Stimulated activated CD8-positive, alpha-beta memory T cell treated with anti-CD3 and anti-CD28 coated beads, Interleukin-4, amount 100 ng/mL, for 48 hours (primary cell): ENCODE data around the gene ADAD1.
A peak's percentile ranks its signal among the peaks of the same experiment; 100 is the strongest.

Experiments
- DNase-seq: peaks from one replicate; pipeline ENCODE4 v3.0.0-alpha.2; 2020

Gene ADAD1

DNA sequence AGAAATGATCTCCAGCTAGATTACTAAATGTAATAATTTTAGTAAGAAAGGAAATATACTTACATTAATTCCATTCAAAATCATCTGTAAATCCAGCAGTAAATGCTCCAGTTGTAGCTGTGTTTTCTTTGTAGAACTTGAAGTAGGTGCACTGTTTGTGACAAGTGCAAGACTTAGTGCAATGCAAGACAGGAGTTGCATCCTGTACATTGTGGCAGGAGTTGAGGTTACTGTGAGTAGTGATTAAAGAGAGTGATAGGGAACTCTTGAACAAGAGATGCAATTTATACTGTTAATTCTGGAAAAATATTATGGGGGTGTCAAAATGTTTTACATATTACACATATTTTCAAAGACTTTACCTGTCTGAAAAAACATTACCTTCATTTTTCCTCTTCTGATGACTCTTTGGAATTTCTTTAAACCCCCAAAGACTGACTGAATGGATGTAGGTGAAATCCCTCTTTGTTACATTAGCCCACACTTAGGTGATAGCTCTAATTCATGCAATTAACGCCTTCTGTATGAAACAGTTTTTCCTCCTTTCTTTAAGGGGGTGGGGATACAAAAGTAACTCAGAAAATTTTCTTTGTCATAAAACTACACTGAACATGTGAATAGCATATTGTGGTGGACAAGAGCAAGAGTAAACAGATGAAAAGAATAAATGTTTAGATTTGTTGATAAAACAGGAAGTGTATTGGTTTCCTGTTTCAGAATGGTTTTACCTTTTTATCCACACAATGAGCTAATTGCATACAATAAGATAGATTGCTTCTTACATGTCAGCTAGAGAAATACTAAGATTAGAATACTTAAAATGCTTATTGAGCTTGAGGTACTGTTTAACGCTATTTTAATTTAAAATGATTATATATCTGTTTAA is 77.7 kb downstream of the ADAD1 start, which contains the start of gene IL2:
Gene IL2 (minus strand): TSS at position 495 of the 886 bp plus-strand sequence. CDS start 285 bp downstream, at position 210.
- DNase-seq, result no peak

DNA sequence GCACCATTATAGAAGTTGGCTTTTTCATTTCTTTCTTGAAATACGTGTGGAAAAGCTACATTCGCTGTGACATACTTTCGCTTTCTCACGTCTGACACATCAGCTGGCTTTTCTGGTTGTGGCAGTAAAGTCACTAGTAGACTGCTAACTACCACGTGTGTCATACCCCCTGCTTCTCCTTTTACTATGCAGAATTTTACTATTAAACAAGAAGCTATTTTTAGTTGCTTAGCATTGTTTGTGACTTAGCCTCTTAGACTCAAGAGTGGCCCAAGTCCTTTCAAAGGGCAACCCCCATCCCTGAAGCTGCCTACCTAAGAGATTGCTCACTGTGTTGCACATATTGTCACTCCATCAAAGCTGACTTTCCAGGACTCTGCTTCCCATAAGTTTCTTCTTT is 79.8 kb downstream of the ADAD1 start:
- peak; percentile 47 for DNase-seq

DNA sequence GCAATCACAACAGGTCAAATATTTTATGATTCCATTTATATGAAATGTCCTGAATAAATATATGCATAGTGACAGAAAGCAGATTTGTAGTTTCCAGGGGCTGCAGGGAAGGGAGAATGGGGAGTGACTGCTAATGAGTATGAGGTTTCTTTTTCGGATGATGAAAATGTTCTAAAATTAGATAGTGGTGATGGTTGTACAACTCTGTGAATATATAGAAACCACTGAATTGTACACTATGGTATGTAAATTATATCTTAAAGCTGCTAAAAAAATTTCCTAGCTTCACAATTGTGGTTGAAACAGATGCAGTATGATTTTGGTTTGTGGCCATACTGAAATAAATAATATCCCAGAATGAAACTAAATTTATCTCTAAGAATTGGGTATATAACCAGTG is 90.6 kb downstream of the ADAD1 start:
- no peak for DNase-seq

DNA sequence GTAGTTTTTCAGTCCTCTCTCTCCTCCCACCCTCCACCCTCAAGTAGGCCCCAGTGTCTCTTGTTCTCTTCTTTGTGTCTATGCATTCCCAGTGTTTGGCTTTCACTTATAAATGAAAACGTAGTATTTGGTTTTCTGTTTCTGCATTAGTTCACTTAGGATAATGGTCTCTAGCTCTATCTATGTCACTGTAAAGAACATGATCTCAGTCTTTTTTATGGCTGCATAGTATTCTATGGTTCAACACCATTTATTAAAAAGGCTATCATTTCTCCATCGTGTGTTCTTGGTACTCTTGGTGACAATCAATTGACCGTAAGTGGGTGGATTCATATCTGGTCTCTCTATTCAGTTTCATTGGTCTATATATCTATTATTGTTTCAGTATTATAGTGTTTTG is 96.4 kb downstream of the ADAD1 start:
- DNase-seq, result no peak

DNA sequence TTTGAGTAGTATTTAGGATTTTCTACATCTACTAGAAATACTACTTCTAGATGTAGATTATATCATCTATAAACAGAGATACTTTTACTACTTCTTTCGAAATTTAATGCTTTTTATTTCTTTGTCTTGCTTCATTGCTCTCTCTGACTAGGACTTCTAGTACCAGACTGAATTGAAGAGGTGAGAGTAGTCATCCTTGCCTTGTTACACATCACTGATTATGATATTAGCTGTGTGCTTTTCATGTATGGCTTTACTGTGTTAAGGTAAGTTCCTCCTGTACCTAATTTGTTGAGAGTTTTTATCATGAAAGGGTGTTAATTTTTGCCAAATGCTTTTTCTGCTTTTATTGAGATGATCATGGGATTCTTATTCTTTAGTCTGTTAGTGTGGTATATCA is 97.3 kb downstream of the ADAD1 start:
- no peak for DNase-seq

DNA sequence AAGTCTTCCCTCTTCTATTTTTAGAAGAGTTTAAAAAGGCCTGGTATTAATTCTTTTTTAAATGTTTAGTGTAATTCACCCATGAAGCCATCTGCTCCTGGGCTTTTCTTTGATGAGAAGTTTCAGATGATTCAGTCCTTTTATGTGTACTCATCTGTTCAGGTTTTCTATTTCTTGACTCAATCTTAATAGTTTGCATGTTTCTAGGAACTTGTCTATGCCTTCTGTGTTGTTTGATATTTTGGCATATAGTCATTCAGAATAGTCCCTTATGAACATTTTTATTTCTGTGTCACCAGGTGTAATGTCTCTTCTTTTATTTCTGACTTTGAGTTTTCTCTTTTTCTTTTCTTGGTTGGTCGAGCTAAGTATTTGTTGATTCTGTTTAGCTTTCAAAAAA is 97.9 kb downstream of the ADAD1 start:
- DNase-seq, result no peak
